Mammary epithelial cell (primary cell): ENCODE measurements around the gene TPRG1L.

ENCODE experiments used
- CTCF ChIP-seq, 2 donors: IDR thresholded peaks in 1 of 2; conservative IDR thresholded peaks in 1 of 2; 2 replicates each; pipeline ENCODE4 v1.5.1; 2011 to 2012; ENCODE audit warnings: inconsistent platforms in 2 of 2, low read length in 2 of 2, mild to moderate bottlenecking in 2 of 2, control low read depth in 1 of 2, low read depth in 1 of 2; ENCODE audit not compliant: insufficient read depth in 1 of 2; ENCODE audit errors: extremely low read depth in 1 of 2
- EZH2 ChIP-seq: IDR thresholded peaks from 2 replicates; pipeline ENCODE4 v1.6.1; 2012; ENCODE audit warnings: low read length, inconsistent platforms, borderline replicate concordance

- TF ChIP-seq CTCF (conservative IDR thresholded peaks at IDR 0.05 in 1 of 2, IDR thresholded peaks at IDR 0.05 in 1 of 2; ENCODE audit: extremely low read depth in 1 of 2, insufficient read depth in 1 of 2, low read depth in 1 of 2, low read length in 2 of 2), result no peak
- TF ChIP-seq EZH2, result no peak
Measured at GRCh38 chr1:3599816-3600215, 25.0 kb upstream of the TPRG1L start.
